Measurements from ENCODE around the gene IGDCC3.

DNA sequence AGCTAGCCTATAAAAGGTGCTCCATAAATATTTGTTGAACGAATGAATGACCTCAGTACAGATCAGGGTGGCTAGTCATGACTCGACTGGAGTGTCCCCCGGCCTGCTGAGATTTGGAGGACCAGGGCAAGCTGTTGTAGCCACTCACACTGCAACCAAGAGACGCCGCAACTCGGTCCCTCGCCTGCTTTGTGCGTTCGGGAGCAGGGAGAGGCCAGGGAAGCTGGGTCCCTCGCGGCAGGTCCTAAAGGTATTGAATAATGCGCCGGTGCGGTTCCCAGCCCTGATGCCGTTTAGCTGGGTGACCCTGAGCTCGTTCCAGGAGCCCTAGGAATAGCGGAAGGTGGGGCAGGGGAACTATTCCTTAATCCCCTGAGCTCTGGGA lies 43.2 kb upstream of the IGDCC3 start:
- no peak for TF ChIP-seq FOXK2 (IDR thresholded peaks at IDR 0.05)
- TF ChIP-seq YY1 (IDR thresholded peaks at IDR 0.05; ENCODE audit: low read depth, low read length), result no peak
- no peak for TF ChIP-seq POLR2A (IDR thresholded peaks at IDR 0.05; ENCODE audit: low read depth, low read length)
- no peak for TF ChIP-seq PAX5 (IDR thresholded peaks at IDR 0.05; ENCODE audit: borderline replicate concordance, low read depth, low read length)
